ENCODE measurements around the gene KCTD16.

The KCTD16 gene

DNA sequence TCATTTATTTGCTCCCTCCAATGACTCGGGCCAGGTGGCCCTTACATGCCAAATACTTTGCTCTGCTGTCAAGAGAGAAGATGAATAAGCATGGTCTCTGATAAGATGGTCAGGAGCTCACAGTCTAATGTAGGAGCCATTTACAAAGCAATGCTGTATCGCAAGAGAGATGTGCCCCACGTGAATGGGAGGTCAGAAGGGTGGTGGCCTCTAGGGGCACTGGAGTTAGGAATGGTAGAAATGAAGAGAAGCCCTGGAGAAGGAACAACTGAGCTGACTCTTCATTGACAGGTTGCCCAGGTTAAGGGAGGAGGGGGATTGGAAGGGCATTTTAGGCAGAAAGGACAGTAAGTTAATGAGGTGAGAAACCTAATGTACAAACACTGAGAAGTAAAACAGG, 286.5 kb downstream of the KCTD16 start:
- FAIRE-seq = no peak
- no peak for DNase-seq (ENCODE audit: insufficient read length, low spot score)
- no peak for TF ChIP-seq POLR2A (IDR thresholded peaks at IDR 0.05; ENCODE audit: low read depth, low read length)

DNA sequence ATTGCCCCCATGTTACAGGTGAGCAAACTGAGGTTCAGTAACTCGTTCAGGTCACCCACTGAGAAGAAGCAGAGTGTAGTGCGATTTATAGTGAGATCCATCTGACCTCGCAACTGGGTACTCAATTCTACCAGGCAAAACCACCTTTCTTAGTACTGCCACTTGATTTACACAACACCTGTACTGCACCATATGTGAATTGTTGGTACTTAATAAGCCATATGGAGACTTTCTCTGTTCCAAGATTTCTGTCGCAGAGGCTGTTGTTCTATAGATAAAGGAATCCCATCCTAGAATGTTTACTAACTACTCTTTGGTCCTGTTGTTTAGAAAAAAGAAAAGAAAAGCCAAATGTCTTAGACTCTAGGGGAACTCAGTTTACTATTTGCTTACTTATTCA, 287.5 kb downstream of the KCTD16 start:
- DNase-seq (ENCODE audit: insufficient read length, low spot score) (no peak), FAIRE-seq (no peak)
- TF ChIP-seq POLR2A (IDR thresholded peaks at IDR 0.05; ENCODE audit: low read depth, low read length) = no peak

- no peak for TF ChIP-seq POLR2A (IDR thresholded peaks at IDR 0.05; ENCODE audit: low read depth, low read length)
- no peak for FAIRE-seq
These were observed 289.9 kb downstream of the KCTD16 start for GRCh38 chr5:144460600-144460999.

DNA sequence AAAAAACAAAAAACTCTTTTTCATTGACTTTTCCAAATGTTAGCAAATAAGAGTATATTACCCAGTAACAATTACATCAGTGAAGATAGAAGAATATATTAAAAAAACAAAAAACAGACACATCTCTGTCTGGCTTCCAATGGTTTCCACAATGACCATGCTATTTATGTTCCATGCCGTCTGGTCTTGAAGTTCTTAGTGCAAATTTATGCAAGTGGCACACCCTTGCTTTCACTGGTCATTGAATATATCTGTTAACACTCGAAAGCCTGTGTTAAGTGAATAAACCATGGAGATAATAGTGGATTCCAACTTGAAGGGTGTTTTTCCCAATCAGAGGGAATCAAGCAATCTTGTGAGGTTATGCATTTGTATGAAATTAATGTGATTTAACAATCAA, 291.9 kb downstream of the KCTD16 start:
- TF ChIP-seq POLR2A (IDR thresholded peaks at IDR 0.05; ENCODE audit: low read depth, low read length) = no peak
- no peak for DNase-seq (ENCODE audit: insufficient read length, low spot score)
- no peak for FAIRE-seq

More at GRCh38 chr5:144460600-144460999, 289.9 kb downstream of the KCTD16 start:
- DNase-seq (ENCODE audit: insufficient read length, low spot score) = no peak

- no peak for DNase-seq (ENCODE audit: insufficient read length, low spot score)
- no peak for TF ChIP-seq POLR2A (IDR thresholded peaks at IDR 0.05; ENCODE audit: low read depth, low read length)
- no peak for FAIRE-seq
These were observed 293.0 kb downstream of the KCTD16 start for GRCh38 chr5:144463481-144464223.

DNA sequence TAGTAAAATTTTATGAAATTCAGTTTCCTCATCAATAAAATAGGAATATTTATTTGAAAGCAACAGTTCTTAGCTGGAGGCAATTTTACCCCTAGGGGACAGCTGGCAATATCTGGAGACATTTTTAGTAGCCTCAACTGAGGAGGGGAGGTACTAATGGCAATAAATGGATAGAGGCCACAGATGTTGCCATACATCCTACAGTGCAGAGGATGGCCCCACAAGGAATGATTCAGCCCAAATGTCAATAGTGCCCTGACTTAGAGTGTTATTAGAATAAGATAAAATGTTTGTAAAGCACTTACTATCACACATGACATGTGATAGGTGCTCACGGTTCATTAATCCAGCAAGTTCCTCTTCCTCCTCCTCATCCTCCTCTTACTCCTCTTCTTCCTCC, 293.6 kb downstream of the KCTD16 start:
- no peak for FAIRE-seq
- TF ChIP-seq POLR2A (IDR thresholded peaks at IDR 0.05; ENCODE audit: low read depth, low read length) = no peak

DNA sequence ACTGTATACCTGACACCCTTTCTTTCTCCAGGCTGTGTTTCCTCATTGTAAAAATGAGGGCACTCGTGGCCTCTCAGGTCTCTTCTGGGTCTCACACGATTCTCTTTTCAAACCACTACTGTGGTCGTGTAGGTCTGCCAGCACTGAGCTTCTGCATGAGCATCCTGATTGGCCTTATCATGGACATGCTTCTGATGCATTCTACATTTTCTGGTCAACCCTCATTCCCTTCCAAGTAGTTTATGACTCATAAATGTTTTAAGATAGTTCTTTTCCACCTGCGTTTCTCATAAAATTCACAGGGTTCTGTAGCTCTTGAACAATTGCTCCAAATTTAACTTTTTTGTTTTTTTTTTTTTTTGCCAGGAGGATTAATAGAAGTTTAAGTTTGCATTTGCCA, 294.8 kb downstream of the KCTD16 start:
- TF ChIP-seq POLR2A (IDR thresholded peaks at IDR 0.05; ENCODE audit: low read depth, low read length) = no peak
- FAIRE-seq (no peak), DNase-seq (ENCODE audit: insufficient read length, low spot score) (no peak)

More for the DNA sequence above, 293.6 kb downstream of the KCTD16 start:
- no peak for DNase-seq (ENCODE audit: insufficient read length, low spot score)

DNA sequence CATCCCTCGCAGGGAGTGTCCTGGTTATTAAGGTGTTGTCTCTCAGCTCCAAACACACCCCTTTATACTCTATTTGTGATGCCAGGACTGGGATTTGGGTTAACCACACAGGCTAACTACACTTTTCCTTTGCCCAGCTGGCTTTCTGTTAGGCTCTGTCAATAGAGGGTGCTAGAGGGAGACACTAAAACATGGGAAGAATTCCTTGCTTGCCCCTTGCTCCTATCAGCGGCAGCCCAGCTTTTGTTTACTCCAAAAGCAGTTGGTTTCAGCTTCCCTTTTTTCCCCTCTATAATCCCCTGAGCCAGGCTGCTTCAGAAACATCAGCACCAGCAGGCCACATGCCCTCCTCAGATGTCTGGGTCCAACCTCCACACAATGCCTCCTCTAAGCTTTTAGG, 297.1 kb downstream of the KCTD16 start:
- FAIRE-seq = peak; percentile 83

GRCh38 chr5:144468571-144468970, 297.9 kb downstream of the KCTD16 start:
- DNase-seq (ENCODE audit: insufficient read length, low spot score) (no peak), FAIRE-seq (no peak)
- no peak for TF ChIP-seq POLR2A (IDR thresholded peaks at IDR 0.05; ENCODE audit: low read depth, low read length)

More for the DNA sequence above, 297.1 kb downstream of the KCTD16 start:
- peak; percentile 5 for DNase-seq (ENCODE audit: insufficient read length, low spot score)
- no peak for TF ChIP-seq POLR2A (IDR thresholded peaks at IDR 0.05; ENCODE audit: low read depth, low read length)

DNA sequence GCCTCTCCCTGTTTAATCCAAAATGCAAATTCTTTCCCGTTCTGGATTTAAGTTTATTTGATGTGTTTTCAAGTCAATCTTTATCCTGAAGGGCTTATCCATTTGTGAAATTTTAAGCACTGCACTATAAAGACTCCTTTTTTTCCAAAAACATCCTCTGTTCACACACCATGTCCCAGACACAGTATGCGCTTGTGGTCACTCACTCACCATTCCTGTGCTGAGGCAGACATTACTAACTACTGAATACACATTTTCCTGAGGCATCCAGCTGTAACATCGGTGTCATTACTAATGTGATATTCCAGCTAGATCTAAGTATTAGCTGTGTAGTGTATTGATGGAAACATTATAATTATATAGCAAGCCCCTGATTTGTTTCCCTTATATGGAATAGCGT, 298.4 kb downstream of the KCTD16 start:
- no peak for FAIRE-seq

DNA sequence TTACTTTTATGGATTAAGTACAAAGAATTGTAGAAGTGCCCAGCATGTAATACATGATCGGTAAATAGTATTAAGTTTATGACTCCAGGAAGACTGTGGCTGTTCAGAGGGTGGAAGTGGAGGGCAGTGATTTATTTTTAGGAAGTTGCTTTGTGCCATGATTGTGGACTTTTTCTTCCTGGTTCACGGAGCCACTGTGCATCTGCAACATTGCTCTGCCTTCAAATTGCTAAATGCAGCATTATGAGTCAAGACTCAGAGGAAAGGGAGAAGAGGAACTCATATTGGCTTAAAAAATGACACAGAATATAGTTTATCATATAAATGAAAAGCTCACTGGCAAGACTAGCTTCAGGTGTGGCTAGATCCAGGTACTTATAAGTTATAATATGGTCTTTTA, 301.5 kb downstream of the KCTD16 start:
- DNase-seq (ENCODE audit: insufficient read length, low spot score) (no peak), FAIRE-seq (no peak)

More for the DNA sequence above, 298.4 kb downstream of the KCTD16 start:
- no peak for DNase-seq (ENCODE audit: insufficient read length, low spot score)
- no peak for TF ChIP-seq POLR2A (IDR thresholded peaks at IDR 0.05; ENCODE audit: low read depth, low read length)

DNA sequence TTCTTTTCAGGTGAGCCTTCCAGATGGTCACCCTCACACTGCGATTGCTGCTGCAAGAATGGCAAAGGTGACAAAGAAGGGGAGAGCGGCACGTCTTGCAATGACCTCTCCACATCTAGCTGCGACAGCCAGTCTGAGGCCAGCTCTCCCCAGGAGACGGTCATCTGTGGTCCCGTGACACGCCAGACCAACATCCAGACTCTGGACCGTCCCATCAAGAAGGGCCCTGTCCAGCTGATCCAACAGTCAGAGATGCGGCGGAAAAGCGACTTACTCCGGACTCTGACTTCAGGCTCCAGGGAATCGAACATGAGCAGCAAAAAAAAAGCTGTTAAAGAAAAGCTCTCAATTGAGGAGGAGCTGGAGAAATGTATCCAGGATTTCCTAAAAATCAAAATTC, 303.0 kb downstream of the KCTD16 start:
- DNase-seq (ENCODE audit: insufficient read length, low spot score) = no peak
- no peak for FAIRE-seq
- TF ChIP-seq POLR2A (IDR thresholded peaks at IDR 0.05; ENCODE audit: low read depth, low read length) = no peak

More for the DNA sequence above, 301.5 kb downstream of the KCTD16 start:
- TF ChIP-seq POLR2A (IDR thresholded peaks at IDR 0.05; ENCODE audit: low read depth, low read length) = no peak

DNA sequence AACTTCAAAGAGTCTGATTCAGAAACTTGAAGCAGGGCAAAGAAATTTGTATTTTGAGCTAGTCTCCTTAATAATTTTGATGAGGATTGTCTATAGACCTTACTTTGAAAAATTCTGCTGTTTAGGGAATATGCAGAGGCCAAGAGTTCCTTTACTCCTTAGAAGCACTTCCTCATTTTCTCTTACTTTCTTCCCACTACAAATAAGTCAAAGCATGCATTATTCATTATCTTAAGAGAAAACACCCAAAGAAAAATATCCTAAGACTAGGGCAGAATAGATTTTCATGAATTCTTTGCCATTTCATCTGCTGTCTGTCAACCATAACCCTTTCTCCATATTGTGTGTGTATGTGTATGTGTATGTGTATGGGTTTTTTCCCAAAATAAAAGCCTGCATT, 307.9 kb downstream of the KCTD16 start:
- no peak for FAIRE-seq
- no peak for TF ChIP-seq POLR2A (IDR thresholded peaks at IDR 0.05; ENCODE audit: low read depth, low read length)
- DNase-seq (ENCODE audit: insufficient read length, low spot score) = no peak

DNA sequence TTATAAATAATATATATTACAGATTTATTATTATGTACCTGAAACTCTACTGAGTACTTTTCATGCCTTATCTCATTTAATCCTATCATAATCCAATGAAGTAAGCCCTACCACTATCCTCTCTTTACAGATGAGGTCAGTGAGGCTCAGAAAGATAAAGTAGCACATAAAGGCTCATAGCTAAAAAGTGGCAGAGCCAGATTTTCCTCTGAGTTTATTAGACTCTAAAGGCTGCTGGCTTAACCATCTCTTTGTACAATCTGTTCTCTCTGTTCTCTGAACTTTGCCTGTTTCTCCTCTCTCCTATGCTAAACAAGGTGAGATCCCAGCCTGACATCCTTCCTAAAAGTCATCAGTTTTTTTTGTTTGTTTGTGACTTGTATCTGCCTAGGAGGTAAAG, 311.2 kb downstream of the KCTD16 start:
- no peak for DNase-seq (ENCODE audit: insufficient read length, low spot score)
- FAIRE-seq = no peak
- no peak for TF ChIP-seq POLR2A (IDR thresholded peaks at IDR 0.05; ENCODE audit: low read depth, low read length)

DNA sequence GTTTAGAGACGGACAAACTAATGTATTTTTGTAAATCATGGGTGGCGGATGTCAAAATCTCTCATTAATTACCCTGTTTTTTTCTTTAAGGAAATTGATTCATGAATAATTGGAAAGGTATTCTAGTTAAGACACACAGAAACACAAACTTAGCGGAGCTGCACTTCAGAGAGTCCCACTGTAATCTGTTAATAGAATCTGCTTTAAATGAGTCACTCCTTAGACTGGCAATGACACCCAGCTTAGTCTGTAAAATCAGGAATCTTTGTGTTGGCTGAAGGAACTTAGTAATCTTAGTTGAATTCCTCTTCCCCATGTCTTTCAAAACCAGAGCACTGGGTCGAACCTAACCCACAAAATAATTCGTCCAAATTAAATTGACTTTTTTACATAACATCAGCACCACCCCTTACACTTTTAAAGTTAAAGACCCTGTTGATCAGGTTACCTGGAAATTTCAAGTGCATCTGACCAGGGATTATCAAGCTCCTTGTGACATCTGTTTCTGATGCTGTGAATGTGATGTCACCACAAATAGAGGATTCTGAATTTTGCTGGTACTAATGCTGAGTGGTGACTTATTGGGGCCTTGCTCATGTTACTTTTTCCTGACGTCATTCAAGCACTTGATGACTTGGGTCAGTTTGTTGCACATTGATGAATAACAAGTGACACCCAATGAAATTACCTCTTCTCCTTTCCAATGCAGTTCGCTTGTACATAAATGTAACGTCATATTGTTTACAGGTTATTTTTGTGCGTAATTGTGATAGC, 313.6 kb downstream of the KCTD16 start:
- no peak for TF ChIP-seq POLR2A (IDR thresholded peaks at IDR 0.05; ENCODE audit: low read depth, low read length)
- DNase-seq (ENCODE audit: insufficient read length, low spot score) (peak; percentile 3), FAIRE-seq (peak; percentile 67)

Data from H54 (cell line).